ENCODE results near the gene AGBL1. TPM values are rescaled to one million over a fixed set of nuclear protein-coding genes. Genes with fewer than 3 reads are reported as not detected.
A peak's percentile ranks its signal among the peaks of the same experiment; 100 is the strongest.

Gene AGBL1
- total RNA-seq, 8 experiments from 2014 or later = 0.05 to 0.38 (median 0.24) TPM; not detected in 1

DNA sequence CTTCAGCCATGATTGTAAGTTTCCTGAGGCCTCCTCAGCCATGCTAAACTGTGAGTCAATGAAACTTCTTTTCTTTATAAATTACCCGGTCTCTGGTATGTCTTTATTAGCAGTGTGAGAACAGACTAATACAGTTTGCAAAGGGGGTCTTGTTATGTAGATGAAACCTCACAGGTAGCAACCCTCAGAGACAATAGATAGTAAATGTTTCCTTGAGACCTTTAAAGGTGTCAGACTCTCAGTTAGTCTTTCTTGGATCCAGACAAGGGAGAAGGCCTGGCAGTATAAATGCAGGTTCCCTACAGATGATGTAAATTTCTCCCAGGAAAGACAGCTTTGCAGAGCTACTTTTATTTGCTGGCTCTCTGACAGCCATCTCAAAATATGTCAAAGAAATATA is 510.8 kb downstream of the AGBL1 start:
- H3K4me3 ChIP-seq = no peak overlapping the region
- no peak for ATAC-seq (replicated peaks in 6 of 8)
- WGBS, 10 experiments = 64% methylated on average over 1 of the region's 1 CpG; no CpG with 5 or more reads in 9 of the 10 experiments
- no peak overlapping the region for H3K27ac ChIP-seq
- in situ Hi-C loops (cut with MboI; ENCODE audit: low pct_unique_long_range_greater_than_20kb in 2 of 9, low sequenced_read_pairs in 9 of 9, unreplicated experiment in 9 of 9) = no loop called here
- no peaks in the 10 kb centered on the region for H3K4me1 ChIP-seq (replicated peaks in 1 of 2)

DNA sequence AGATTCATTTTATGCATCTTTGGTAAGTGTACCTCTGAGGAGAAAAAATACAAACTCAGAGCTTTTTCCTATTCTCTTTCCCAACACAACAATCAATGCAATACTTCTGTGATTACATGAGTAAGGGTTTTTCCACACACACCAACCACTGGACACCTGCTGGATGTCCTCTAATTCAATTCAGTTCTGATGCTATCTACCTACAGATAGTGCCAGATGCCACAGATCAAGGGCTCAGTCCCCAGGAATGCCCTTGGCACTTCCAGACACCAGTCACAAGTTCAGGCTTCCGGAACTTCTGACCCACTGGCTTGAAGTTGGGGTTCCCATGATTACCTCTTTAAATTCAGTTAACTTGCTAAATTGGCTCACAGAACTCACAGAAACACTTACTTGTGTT is 511.5 kb downstream of the AGBL1 start:
- Histone ChIP-seq H3K4me3 (no peak overlapping the region), H3K27ac (no peak overlapping the region), H3K4me1 (replicated peaks in 1 of 2) (no peaks in the 10 kb centered on the region)
- ATAC-seq (replicated peaks in 6 of 8) = no peak
- in situ Hi-C loops (cut with MboI; ENCODE audit: low pct_unique_long_range_greater_than_20kb in 2 of 9, low sequenced_read_pairs in 9 of 9, unreplicated experiment in 9 of 9) = no loop called here
- 0 to 29% methylated on average over 1 of the region's 1 CpG; no CpG with 5 or more reads in 8 of the 10 experiments for WGBS, 10 experiments

DNA sequence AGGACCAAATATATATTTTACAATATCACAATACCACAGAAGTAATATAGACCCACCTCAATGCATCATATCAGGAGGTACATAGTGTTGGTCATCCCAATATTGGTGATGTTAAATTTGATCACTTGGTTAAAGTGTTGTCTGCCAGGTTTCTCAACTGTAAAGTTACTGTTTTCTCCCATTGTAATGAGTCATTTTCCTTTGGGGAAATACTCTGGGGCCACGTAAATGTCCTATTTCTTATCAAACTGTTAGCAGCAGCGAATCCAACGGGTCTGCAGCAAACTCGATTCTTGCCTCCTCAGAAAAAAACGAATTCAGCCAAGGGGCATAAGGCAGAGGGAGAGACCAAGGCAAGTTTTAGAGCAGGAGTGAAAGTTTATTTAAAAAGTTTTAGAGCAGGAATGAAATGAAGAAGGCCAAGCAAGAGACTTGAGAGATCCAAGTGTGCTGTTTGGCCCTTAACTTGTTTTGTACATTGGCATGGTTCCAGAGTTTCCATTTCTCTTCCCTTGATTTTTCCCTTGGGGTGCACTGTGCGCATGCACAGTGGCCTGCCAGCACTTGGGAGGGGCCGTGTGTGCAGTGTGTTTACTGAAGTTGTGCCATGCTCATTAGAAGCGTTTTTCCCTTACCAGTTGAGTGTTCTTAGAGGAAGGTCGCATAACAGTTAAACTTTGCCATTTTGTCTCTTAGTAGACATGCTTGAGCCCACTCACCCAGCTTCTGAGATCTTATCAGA is 512.5 kb downstream of the AGBL1 start:
- ATAC-seq (replicated peaks in 6 of 8) = no peak
- no peaks in the 10 kb centered on the region for H3K4me1 ChIP-seq (replicated peaks in 1 of 2)
- no peak overlapping the region for H3K4me3 ChIP-seq
- H3K27ac ChIP-seq = no peak overlapping the region
- in situ Hi-C loops (cut with MboI; ENCODE audit: low pct_unique_long_range_greater_than_20kb in 2 of 9, low sequenced_read_pairs in 9 of 9, unreplicated experiment in 9 of 9) = no loop called here
- WGBS, 10 experiments = 0 to 96% (median 64%) methylated on average over 3 to 9 of the region's 9 CpGs

DNA sequence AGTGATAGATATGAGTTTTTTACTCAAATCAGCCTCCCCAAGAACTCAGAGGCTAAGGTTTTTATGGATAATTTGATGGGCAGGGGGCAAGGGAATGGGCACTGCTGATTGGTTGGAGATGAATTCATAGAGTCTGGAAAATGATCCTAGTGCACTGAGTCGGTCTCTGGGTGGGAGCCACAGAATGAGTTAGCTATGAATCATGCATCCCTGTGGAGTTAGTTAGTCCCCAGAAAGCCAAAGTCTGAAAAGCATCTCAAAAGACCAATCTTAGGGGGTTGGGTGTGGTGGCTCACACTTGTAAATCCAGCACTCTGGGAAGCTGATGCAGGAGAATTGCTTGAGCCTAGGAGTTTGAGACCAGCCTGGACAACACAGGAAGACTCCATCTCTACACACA is 516.1 kb downstream of the AGBL1 start:
- Histone ChIP-seq H3K4me1 (replicated peaks in 1 of 2) (no peaks in the 10 kb centered on the region), H3K27ac (no peak overlapping the region), H3K4me3 (no peak overlapping the region)
- 0 to 80% (median 43%) methylated on average over 1 of the region's 1 CpG; no CpG with 5 or more reads in 6 of the 10 experiments for WGBS, 10 experiments
- no peak for ATAC-seq (replicated peaks in 6 of 8)
- in situ Hi-C loops (cut with MboI; ENCODE audit: low pct_unique_long_range_greater_than_20kb in 2 of 9, low sequenced_read_pairs in 9 of 9, unreplicated experiment in 9 of 9) = no loop called here

DNA sequence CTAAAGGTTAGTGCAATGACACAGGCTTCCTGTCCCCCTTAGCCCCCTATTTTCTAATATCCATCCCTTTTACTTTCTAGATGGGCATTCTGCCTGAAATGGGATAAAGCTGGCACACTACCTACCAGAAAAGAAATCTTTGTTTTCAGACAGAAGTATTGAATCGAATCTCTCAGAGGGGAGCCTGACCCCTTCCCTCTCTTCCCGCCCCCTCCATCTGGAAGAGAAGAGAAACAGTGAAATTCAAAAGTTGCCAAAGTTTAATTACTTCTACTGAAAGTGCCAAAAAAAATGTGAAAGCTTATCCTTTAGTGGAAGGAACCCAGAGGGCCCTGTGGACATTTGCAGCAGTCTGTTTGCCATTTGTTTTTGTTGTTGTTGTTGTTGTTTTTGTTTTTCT is 523.8 kb downstream of the AGBL1 start:
- in situ Hi-C loops (cut with MboI; ENCODE audit: low pct_unique_long_range_greater_than_20kb in 2 of 9, low sequenced_read_pairs in 9 of 9, unreplicated experiment in 9 of 9) = no loop called here

DNA sequence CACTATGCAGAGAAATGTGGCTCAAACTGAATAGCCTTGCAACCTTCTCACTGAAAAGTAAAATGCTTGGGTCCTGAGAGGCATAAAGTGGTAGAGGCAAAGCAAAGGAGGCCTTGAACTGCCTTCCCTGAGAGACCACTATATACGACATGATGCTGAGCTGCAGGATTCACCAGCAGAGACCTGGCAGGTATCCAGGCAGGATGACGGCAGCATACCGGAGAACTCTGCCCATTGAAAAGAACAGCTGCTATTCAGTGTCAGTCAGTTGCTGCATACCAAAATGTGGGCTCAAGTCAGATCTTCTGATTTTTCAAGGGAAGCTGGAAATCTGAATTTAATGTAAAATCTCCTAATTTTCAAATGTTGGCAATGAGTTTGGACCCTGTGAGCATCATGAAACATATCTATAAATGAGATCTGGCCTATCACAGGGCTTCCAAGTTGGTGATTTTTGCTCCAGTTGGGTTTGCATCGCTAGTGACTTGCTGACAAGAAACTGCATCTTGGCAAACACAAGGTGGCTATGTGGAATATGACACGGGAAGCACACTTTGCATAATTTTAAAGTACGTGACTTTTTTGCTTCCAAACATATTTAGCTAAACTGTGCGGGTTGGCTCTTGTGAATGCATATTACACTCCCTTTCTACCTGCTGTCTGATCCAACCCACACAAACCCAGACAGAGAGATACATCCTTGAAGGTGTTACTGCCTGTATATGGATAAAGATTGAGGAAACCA is 529.0 kb downstream of the AGBL1 start:
- no peak overlapping the region for H3K4me3 ChIP-seq
- in situ Hi-C loops (cut with MboI; ENCODE audit: low pct_unique_long_range_greater_than_20kb in 2 of 9, low sequenced_read_pairs in 9 of 9, unreplicated experiment in 9 of 9) = no loop called here
- 10 to 83% (median 73%) methylated on average over 2 to 7 of the region's 7 CpGs for WGBS, 10 experiments
- H3K4me1 ChIP-seq (replicated peaks in 1 of 2) = no peaks in the 10 kb centered on the region
- no peak overlapping the region for H3K27ac ChIP-seq
- peak in 1 of 8 experiments; percentile 86 for ATAC-seq (replicated peaks in 6 of 8)

More for the DNA sequence above, 523.8 kb downstream of the AGBL1 start:
- ATAC-seq (replicated peaks in 6 of 8) = no peak
- H3K27ac ChIP-seq = no peak overlapping the region
- H3K4me1 ChIP-seq (replicated peaks in 1 of 2) = no peaks in the 10 kb centered on the region
- 0 to 100% (median 52%) methylated on average over 1 to 2 of the region's 2 CpGs; no CpG with 5 or more reads in 4 of the 10 experiments for WGBS, 10 experiments
- no peak overlapping the region for H3K4me3 ChIP-seq

DNA sequence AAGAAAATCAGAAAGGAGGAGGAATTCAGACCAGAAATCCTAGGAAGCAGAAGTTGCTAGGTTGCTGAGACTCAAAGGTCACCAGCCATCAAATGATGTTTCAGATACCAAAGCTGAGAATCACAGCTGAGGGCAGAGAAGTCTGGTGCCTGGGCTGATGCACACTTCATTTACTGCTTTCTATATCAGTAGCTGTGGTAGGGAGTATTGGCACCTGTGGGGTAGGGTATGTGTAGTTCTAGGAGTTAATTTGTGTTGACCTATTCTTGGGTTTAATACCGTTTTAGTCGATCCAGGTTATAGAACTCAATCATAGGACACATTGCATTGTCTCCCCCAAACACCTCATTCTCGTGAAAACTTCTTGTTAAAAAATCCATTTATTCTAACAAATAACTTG is 529.6 kb downstream of the AGBL1 start:
- no peak for ATAC-seq (replicated peaks in 6 of 8)
- WGBS, 10 experiments = 6 to 100% (median 79%) methylated on average over 2 to 3 of the region's 3 CpGs; no CpG with 5 or more reads in 1 of the 10 experiments
- Histone ChIP-seq H3K4me3 (no peak overlapping the region), H3K27ac (no peak overlapping the region), H3K4me1 (replicated peaks in 1 of 2) (no peaks in the 10 kb centered on the region)
- in situ Hi-C loops (cut with MboI; ENCODE audit: low pct_unique_long_range_greater_than_20kb in 2 of 9, low sequenced_read_pairs in 9 of 9, unreplicated experiment in 9 of 9) = no loop called here

DNA sequence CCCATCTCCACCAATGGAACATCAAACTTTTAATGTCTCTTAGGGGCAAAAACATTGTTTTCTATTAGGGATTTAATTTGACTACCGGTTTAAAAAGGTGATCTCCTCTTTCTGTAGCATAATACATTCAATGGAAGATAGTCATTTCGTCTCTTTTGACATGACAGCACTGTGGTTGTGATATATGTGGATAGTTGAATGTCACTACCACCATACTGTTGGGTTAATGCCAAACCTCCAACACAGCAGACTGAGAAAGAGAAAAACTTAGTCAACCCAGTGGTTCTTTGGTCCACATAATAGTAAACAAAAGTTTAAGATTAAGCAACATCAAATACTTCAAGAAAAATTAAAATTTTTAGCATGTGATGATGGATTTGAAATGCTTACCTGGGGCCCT is 530.4 kb downstream of the AGBL1 start:
- no peaks in the 10 kb centered on the region for H3K4me1 ChIP-seq (replicated peaks in 1 of 2)
- no peak overlapping the region for H3K27ac ChIP-seq
- in situ Hi-C loops (cut with MboI; ENCODE audit: low pct_unique_long_range_greater_than_20kb in 2 of 9, low sequenced_read_pairs in 9 of 9, unreplicated experiment in 9 of 9) = no loop called here
- no peak overlapping the region for H3K4me3 ChIP-seq
- no peak for ATAC-seq (replicated peaks in 6 of 8)
- 0 to 100% (median 53%) methylated on average over 1 to 2 of the region's 2 CpGs; no CpG with 5 or more reads in 4 of the 10 experiments for WGBS, 10 experiments

DNA sequence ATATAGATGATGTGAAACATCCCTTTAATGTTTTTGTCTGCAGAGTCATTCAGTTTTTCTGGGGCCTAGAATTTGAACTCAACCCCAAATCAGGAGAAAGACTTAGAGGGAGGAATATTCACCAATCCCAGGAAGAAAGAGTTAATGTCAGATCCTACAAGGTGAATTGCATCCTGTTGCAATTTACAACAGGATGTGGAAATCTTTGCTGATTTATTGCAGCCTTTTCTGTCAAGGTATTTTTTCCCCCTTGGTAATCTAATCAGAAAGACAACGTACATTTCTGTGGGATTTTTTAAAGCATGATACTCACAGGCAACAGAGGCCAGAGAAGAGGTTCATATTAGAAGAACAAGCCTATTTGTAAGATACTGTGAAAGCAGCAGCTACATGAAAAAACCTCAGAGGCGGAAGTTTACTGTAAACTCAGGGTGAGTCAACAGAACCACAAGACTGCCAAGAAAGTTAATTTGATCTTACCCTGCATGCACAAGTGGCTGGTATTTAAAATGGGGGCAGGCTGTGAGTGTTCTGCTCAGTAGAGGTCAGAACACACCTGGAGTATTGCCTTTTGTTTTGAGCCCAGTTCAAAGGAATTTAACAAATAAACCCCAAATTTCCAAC is 531.9 kb downstream of the AGBL1 start:
- H3K27ac ChIP-seq = no peak overlapping the region
- H3K4me1 ChIP-seq (replicated peaks in 1 of 2) = no peaks in the 10 kb centered on the region
- no peak overlapping the region for H3K4me3 ChIP-seq
- ATAC-seq (replicated peaks in 6 of 8) = peak in 1 of 8 experiments; percentile 29
- in situ Hi-C loops (cut with MboI; ENCODE audit: low pct_unique_long_range_greater_than_20kb in 2 of 9, low sequenced_read_pairs in 9 of 9, unreplicated experiment in 9 of 9) = no loop called here
- WGBS, 10 experiments = 0 to 88% (median 45%) methylated on average over 1 to 2 of the region's 2 CpGs; no CpG with 5 or more reads in 2 of the 10 experiments

DNA sequence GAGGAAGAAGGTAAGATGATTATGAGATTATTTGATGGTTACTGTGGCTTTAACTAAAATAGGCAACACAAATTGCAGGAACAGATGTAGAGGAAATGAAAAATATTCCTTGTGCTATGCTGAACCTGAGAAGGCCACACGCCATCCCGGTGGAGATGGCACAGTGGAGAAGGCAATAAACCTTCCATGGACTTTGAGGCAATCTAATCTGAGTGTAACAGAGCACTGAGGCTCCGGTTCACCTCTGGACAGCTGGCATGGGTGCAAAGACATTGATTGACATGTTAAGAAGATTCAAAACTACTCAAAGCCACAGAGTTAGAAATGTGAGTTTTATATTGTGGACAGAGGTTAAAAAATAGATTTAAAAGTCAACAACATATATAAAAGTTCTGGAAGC is 535.7 kb downstream of the AGBL1 start:
- in situ Hi-C loops (cut with MboI; ENCODE audit: low pct_unique_long_range_greater_than_20kb in 2 of 9, low sequenced_read_pairs in 9 of 9, unreplicated experiment in 9 of 9) = no loop called here
- WGBS, 10 experiments = 23 to 100% (median 92%) methylated on average over 1 to 3 of the region's 3 CpGs; no CpG with 5 or more reads in 1 of the 10 experiments
- Histone ChIP-seq H3K27ac (no peak overlapping the region), H3K4me3 (no peak overlapping the region), H3K4me1 (replicated peaks in 1 of 2) (peaks cover 0 to 20% of the 10 kb centered on the region in 2 donors)
- ATAC-seq (replicated peaks in 6 of 8) = no peak

DNA sequence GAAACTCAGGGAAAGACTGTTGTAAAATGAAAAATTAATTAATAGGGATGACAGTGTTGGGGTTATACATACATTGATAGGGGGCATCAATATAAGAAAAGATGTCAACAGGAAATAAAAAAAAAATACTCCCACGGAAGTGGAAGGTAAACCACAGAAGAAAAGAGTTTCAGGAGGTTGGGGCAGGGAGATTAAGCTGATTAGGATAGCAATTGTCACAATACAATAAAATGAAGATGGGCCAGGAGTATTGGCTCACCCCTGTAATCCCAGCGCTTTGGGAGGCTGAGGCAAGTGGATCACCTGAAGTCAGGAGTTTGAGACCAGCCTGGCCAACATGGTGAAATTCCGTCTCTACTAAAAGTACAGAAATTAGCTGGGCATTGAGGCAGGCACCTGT is 536.1 kb downstream of the AGBL1 start:
- in situ Hi-C loops (cut with MboI; ENCODE audit: low pct_unique_long_range_greater_than_20kb in 2 of 9, low sequenced_read_pairs in 9 of 9, unreplicated experiment in 9 of 9) = no loop called here
- Histone ChIP-seq H3K27ac (no peak overlapping the region), H3K4me1 (replicated peaks in 1 of 2) (peaks cover 0 to 24% of the 10 kb centered on the region in 2 donors), H3K4me3 (no peak overlapping the region)
- no peak for ATAC-seq (replicated peaks in 6 of 8)
- WGBS, 10 experiments = 0 to 100% (median 88%) methylated on average over 1 to 3 of the region's 3 CpGs

DNA sequence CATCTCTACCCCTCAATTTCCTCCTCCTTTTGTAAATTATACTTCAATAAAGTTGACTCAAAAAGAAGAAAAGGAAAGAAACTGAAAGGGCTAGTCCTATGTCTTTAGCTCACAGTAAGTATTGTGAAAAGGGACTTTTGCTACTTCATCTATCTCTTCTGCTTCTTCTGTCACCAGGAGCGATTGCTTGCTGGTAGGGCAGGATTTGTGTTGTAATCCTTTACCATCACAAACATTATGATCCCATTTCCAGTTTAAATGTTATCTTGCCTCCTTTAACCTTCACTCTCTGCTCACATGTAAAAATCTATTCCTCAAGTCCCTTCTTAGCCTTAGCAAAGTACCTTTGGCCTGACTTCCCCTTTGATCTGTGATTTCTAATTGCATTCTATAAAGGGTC is 537.1 kb downstream of the AGBL1 start:
- peaks cover 0 to 26% of the 10 kb centered on the region in 2 donors for H3K4me1 ChIP-seq (replicated peaks in 1 of 2)
- WGBS, 10 experiments = 0 to 100% (median 62%) methylated on average over 1 of the region's 1 CpG; no CpG with 5 or more reads in 2 of the 10 experiments
- no peak overlapping the region for H3K27ac ChIP-seq
- no peak for ATAC-seq (replicated peaks in 6 of 8)
- in situ Hi-C loops (cut with MboI; ENCODE audit: low pct_unique_long_range_greater_than_20kb in 2 of 9, low sequenced_read_pairs in 9 of 9, unreplicated experiment in 9 of 9) = no loop called here
- H3K4me3 ChIP-seq = no peak overlapping the region

DNA sequence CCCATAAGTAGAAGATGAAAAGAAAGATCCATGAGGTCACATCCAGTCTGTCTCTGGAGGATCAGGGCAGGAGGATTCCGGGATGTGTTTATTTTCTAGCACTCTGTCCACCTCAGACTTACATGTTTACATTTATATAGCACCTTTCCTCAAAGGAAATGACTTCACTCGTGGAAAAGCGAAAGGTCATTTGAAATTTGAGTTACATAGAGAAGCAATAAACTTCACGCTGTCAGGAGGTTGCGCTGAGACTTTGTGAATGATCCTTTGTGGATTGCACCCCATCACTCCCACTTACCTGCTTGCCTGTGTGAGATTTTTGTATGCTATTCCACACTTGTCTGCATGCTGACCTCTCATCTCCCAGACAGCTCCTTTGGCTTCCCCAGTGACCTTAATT is 540.5 kb downstream of the AGBL1 start:
- peaks cover 5 to 26% of the 10 kb centered on the region in 2 donors for H3K4me1 ChIP-seq (replicated peaks in 1 of 2)
- no peak overlapping the region for H3K27ac ChIP-seq
- in situ Hi-C loops (cut with MboI; ENCODE audit: low pct_unique_long_range_greater_than_20kb in 2 of 9, low sequenced_read_pairs in 9 of 9, unreplicated experiment in 9 of 9) = no loop called here
- no peak for ATAC-seq (replicated peaks in 6 of 8)
- no peak overlapping the region for H3K4me3 ChIP-seq
- 0 to 78% (median 67%) methylated on average over 1 to 5 of the region's 5 CpGs; no CpG with 5 or more reads in 1 of the 10 experiments for WGBS, 10 experiments
